Panc1 (cell line): ENCODE measurements around the gene CPA1. TPM values are rescaled to one million over a fixed set of nuclear protein-coding genes. Genes with fewer than 3 reads are reported as not detected.

Experiments used
- ATAC-seq: fragments of 200-7000 bp; cut with Tn5 transposase; 2 replicates; pipeline ENCODE4 v1.9.1; 2020; ENCODE audit warnings: mild to moderate bottlenecking, moderate library complexity
- BruUV-seq: library from RNA; stranded (reverse); fragments of 400-500 nt; replicated peaks from 2 replicates; lab custom pipeline; 2021; lab: Mats Ljungman, UMichigan
- CTCF ChIA-PET: fragments of 300-600 bp; sonication (Branson Sonifier 250); formaldehyde crosslinking; loops from one replicate; lab custom pipeline; 2022; ENCODE audit warnings: antibody characterized with exemption; lab: Charles Lee
- POLR2A ChIA-PET: fragments of 300-600 bp; sonication (Branson Sonifier 250); formaldehyde crosslinking; loops from one replicate; lab custom pipeline; 2022; ENCODE audit warnings: antibody characterized with exemption; lab: Charles Lee
- DNase-seq: peaks from one replicate; pipeline ENCODE4 v3.0.0-alpha.2; 2010; ENCODE audit warnings: low read depth, low spot score
- H3K27ac ChIP-seq: 2 replicates; pipeline ENCODE4 v1.5.1; 2011; ENCODE audit warnings: mild to moderate bottlenecking, low read length, inconsistent platforms
- H3K27me3 ChIP-seq: fragments of 200-500 bp; sonication (Bioruptor generic); 2 replicates; pipeline ENCODE4 v1.6.0; 2014; ENCODE audit warnings: low read length, inconsistent platforms; ENCODE audit not compliant: control insufficient read depth, insufficient read depth
- H3K36me3 ChIP-seq: fragments of 200-500 bp; sonication (Bioruptor generic); 2 replicates; pipeline ENCODE4 v1.5.1; 2014; ENCODE audit warnings: inconsistent platforms, mild to moderate bottlenecking, low read length, moderate library complexity; ENCODE audit not compliant: control insufficient read depth, insufficient read depth
- H3K4me1 ChIP-seq: 2 replicates; pipeline ENCODE4 v1.5.1; 2011; ENCODE audit warnings: inconsistent platforms, mild to moderate bottlenecking, low read length, moderate library complexity; ENCODE audit not compliant: control insufficient read depth, insufficient read depth
- H3K4me3 ChIP-seq, 2 experiments: 2 replicates each; pipeline ENCODE4 v1.5.1; 2011 to 2012; ENCODE audit warnings: low read depth in 2 of 2, low read length in 2 of 2, mild to moderate bottlenecking in 2 of 2, inconsistent platforms in 1 of 2, moderate library complexity in 1 of 2
- H3K9me3 ChIP-seq: fragments of 200-500 bp; sonication (Bioruptor generic); 2 replicates; pipeline ENCODE4 v1.5.1; 2014; ENCODE audit warnings: low read depth, mild to moderate bottlenecking, inconsistent platforms, low read length, moderate library complexity; ENCODE audit not compliant: control insufficient read depth, insufficient read depth
- CTCF ChIP-seq: fragments of 450-650 bp; IDR thresholded peaks from 2 replicates; pipeline ENCODE4 v1.5.1; 2017; ENCODE audit warnings: mild to moderate bottlenecking
- POLR2AphosphoS5 ChIP-seq: IDR thresholded peaks from 2 replicates; pipeline ENCODE4 v1.6.1; 2012; ENCODE audit warnings: mild to moderate bottlenecking, low read depth, low read length, moderate library complexity
- SIN3A ChIP-seq: IDR thresholded peaks from 2 replicates; pipeline ENCODE4 v1.6.1; 2012; ENCODE audit warnings: low read depth, mild to moderate bottlenecking, low read length, moderate library complexity, borderline replicate concordance; ENCODE audit not compliant: insufficient read depth
- TCF7L2 ChIP-seq: IDR thresholded peaks from 2 replicates; pipeline ENCODE4 v1.6.1; 2011; ENCODE audit warnings: mild to moderate bottlenecking, low read depth, low read length, inconsistent platforms
- in situ Hi-C: cut with HindIII; loops from 2 replicates; pipeline ENCODE4 v1.10.0; 2016; ENCODE audit warnings: low sequenced_read_pairs, low pct_unique_long_range_greater_than_20kb
- intact Hi-C: fragments of 100-400 bp; cut with micrococcal nuclease; formaldehyde crosslinking; loops from one replicate; pipeline ENCODE4 v1.10.0; 2022; ENCODE audit not compliant: unreplicated experiment
- total RNA-seq: library from RNA; stranded (reverse); gene quantifications from one replicate; pipeline ENCODE4 v1.2.1, GENCODE V29; 2021; ENCODE audit not compliant: unreplicated experiment
- TF ChIP-seq, protein P1 (sequence below), 2 experiments: IDR thresholded peaks; 2 replicates each; pipeline ENCODE4 v1.6.1; 2011 to 2012; ENCODE audit warnings: low read depth in 2 of 2, control low read depth in 1 of 2, low read length in 1 of 2, mild to moderate bottlenecking in 1 of 2, moderate library complexity in 1 of 2; ENCODE audit not compliant: insufficient read depth in 1 of 2

Gene CPA1
- total RNA-seq, 1 experiment from 2014 or later: 7.6 TPM

- no peak for ATAC-seq
- in situ Hi-C loops (no loop called here), intact Hi-C loops (no loop called here)
- no peak for DNase-seq
- TF ChIP-seq SIN3A (no peak), POLR2AphosphoS5 (no peak), TCF7L2 (no peak), CTCF (no peak)
- TF ChIP-seq, protein P1, sequence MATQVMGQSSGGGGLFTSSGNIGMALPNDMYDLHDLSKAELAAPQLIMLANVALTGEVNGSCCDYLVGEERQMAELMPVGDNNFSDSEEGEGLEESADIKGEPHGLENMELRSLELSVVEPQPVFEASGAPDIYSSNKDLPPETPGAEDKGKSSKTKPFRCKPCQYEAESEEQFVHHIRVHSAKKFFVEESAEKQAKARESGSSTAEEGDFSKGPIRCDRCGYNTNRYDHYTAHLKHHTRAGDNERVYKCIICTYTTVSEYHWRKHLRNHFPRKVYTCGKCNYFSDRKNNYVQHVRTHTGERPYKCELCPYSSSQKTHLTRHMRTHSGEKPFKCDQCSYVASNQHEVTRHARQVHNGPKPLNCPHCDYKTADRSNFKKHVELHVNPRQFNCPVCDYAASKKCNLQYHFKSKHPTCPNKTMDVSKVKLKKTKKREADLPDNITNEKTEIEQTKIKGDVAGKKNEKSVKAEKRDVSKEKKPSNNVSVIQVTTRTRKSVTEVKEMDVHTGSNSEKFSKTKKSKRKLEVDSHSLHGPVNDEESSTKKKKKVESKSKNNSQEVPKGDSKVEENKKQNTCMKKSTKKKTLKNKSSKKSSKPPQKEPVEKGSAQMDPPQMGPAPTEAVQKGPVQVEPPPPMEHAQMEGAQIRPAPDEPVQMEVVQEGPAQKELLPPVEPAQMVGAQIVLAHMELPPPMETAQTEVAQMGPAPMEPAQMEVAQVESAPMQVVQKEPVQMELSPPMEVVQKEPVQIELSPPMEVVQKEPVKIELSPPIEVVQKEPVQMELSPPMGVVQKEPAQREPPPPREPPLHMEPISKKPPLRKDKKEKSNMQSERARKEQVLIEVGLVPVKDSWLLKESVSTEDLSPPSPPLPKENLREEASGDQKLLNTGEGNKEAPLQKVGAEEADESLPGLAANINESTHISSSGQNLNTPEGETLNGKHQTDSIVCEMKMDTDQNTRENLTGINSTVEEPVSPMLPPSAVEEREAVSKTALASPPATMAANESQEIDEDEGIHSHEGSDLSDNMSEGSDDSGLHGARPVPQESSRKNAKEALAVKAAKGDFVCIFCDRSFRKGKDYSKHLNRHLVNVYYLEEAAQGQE (IDR thresholded peaks at IDR 0.05; ENCODE audit: insufficient read depth in 1 of 2, low read depth in 2 of 2, low read length in 1 of 2): no peak
- Histone ChIP-seq H3K4me1 (no peaks in the 10 kb centered on the region), H3K9me3 (no peaks in the 10 kb centered on the region), H3K36me3 (no peaks in the 10 kb centered on the region), H3K27me3 (no peaks in the 10 kb centered on the region), H3K4me3 (no peak overlapping the region), H3K27ac (no peak overlapping the region)
- CTCF ChIA-PET: no interaction called here
- no TSS peak for BruUV-seq
- POLR2A ChIA-PET: no interaction called here
Measured at GRCh38 chr7:130425796-130426195, 45.5 kb downstream of the CPA1 start.

DNA sequence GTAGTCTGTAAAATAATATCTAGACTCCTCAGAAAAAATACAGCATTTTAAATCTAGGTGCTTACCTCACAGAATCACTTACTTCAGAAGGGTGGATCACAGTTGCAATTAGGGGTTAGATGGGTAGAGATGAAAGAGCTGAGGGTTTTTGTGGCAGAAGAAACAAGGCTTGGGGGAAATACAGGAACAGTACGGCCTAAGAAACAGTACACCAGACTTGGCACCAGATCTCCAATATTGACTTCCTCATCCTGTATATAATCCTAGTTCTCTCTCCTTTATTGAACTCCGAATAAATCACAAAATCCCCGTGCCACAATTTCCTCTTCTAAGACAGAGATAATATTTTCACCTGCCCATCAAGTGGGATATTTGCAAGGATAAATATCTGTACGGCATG lies 46.3 kb downstream of the CPA1 start:
- H3K36me3 ChIP-seq: no peaks in the 10 kb centered on the region
- TF ChIP-seq POLR2AphosphoS5 (no peak), SIN3A (no peak), CTCF (no peak), TCF7L2 (no peak)
- TF ChIP-seq, protein P1 (IDR thresholded peaks at IDR 0.05; ENCODE audit: insufficient read depth in 1 of 2, low read depth in 2 of 2, low read length in 1 of 2): no peak
- ChIA-PET CTCF (no interaction called here), POLR2A (no interaction called here)
- in situ Hi-C loops: no loop called here
- no peaks in the 10 kb centered on the region for H3K27me3 ChIP-seq
- no peak overlapping the region for H3K4me3 ChIP-seq
- H3K9me3 ChIP-seq: no peaks in the 10 kb centered on the region
- intact Hi-C loops: no loop called here
- no peak overlapping the region for H3K27ac ChIP-seq
- ATAC-seq (no peak), DNase-seq (no peak)
- no peaks in the 10 kb centered on the region for H3K4me1 ChIP-seq
- no TSS peak for BruUV-seq
